GM11168 (cell line): ENCODE data around the gene ATP6V1G3.
"Not testable (repeated sequence)": the region's sequence is repeated elsewhere in the genome, so short reads cannot be mapped to it uniquely, and the experiment has no call there.

ENCODE experiments used
- in situ Hi-C: fragments of 300-500 bp; cut with MboI; formaldehyde crosslinking; loops from one replicate; pipeline ENCODE4 v1.12.0; 2022; ENCODE audit warnings: low sequenced_read_pairs; ENCODE audit not compliant: unreplicated experiment

ATP6V1G3 gene

DNA sequence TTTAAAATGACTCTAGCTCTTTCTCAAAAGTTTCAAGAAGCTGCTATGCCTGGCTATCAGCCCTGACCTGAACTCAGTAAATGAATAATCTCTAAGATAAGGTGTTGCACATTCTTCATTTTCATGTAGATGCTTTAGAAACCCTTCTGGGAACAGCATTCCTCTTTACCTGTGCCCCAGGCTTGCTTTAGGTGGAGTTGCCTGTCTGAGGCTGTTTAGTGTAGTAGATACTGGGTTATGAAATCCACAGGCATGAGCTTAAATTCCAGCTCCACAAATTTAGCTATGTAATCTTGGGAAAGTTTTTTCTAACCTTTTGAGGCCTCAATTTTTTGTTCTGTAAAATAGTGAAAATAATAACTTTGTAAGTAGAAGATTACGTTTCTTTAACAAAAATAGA, 41.6 kb downstream of the ATP6V1G3 start:
- in situ Hi-C loops, result no loop called here

DNA sequence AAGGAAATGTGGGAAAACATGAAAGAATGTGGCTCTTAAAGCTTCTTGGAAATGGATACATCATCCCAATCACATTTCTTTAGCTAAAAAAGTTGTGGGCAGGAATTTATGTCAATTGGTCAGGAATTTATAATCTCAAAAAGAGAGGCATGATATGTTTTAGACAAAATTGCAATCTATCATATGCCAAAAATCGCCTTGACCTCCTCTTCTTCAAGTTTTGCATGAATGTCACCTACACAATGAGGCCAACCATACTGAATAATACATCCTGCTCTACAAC, 42.4 kb downstream of the ATP6V1G3 start:
- in situ Hi-C loops, result no loop called here

DNA sequence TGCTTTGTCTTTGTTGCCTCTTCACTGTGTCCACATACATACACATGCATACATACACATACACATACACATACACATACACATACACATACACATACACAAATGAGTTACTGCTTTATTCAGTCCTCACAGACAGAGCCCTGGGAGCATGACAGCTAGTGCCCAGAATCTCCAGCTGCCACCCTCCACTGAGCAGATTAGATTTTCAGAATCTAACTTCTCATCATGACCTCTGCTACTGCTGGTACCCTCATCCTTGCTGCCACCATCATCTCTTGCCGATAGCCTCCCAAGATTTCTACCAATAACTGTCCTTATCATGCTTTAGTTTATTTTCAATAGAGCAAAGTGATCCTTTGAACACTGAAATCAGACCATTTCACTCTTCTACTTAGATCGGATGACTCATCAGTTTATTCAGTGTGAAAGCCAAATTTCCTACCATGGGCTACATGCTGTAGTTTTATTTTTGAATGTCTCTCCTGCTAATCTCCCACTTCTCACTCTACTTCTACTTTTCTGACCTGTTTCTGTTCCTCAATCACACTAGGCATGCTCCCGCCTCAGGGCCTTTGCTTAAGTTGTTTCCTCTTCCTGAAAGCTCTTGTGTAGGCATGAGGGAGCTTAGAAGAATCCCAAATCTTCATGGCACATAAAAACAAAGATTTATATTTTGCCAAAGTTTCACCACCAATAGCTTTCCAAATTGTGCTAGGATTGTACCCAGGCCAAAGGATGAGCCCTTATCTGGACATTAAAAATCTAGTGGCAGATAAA, 43.0 kb downstream of the ATP6V1G3 start:
- in situ Hi-C loops, result no loop called here

DNA sequence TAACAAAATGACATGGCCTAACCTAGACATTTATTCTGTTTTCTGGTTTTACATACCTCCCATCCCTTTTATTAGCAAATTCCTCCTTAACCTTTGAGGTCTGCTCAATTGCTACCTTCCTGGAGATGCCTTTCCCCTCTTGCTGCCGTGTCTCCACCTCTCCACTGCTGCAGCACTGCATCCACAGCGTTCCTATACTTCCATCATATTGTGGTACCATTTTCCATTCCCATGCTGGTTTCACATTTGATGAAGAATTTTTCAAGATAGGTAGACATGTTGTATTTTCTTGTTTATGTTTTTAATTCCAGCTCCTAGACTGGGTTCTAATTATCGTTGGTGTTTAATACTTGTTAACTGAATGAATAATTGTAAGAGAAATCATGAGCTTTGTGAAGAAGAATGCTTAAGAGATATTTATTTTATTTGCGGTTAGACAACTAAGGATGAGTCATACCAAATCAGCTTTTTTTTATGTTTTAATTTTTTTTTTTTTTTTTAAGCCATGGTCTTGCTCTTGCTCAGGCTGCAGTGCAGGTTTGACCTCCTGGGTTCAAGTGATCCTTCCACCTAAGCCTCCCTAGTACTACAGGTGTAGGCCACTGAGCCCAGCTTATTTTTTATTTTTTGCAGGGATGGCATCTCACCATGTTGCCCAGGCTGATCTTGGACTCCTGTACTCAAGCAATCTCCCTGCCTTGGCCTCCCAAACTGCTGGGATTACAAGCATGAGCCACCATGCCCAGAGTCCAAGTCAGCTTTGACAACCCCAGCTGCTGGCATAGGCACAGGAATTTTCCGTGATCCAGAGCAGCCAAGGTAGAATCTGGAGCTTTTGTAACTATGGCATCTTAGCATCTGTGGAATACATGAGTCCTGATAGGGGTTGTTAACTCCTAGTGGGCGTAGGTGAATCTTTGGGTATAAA, 44.0 kb downstream of the ATP6V1G3 start:
- in situ Hi-C loops, result no loop called here

DNA sequence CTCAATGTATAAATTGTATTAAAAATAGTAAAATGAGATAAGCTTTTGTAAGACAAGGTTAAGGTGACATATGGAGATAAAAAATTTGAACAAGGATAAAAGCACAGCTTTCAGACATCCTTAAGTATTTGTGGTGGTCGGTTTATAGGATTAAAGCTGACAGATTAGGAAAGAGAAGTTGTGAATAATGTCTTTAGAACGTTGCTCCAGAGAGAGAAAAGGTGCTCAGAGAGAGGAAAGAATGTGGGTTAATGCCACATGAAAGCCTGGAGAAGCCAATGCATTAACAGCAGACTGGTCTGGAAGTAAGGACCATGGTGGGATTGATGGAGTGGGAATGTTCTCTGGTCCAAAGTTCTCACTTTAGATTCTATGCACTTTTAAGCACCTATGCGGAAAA, 44.8 kb downstream of the ATP6V1G3 start:
- in situ Hi-C loops, result no loop called here

DNA sequence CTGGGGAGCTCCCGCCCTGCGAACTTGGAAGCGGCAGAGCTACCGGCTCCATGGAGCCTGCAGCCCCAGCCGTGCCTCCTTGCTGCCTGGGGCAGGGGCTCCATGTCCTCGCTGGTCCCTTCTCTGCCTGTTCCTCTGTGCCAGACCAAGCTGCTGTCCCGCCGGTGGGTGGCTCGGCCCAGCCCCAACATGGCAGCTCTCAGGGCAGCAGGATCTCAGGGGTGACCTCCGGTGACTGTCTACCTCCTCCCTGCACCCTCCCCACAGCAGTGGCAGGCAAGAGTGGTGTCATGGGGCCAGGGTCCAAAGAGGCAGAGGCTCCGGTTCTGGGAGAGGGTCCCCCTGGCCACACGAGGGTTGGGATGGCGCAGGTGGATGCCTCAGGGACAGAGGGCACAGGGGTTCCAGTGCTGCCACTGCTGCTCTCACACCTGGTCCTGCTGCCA, 45.8 kb downstream of the ATP6V1G3 start:
- in situ Hi-C loops, result no loop called here

DNA sequence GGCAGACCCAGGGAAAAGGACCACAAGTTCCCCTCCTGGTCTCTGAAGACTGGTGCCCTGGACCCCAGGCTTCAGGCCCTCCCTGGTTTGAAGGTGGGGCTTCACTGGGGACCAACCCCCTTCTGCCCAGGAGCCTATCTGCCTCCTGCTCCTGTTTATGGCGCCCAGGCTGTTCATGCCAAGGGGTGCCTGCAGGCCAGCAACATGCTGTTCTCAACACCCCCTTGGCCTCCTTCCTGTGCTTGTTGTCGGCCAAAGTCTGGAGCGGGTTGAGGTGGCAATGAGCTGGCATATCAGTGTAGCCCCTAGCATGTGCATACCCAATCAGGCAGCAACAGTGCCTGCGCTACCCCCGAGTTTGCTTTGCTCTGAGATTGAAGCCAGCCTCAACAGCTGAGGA, 46.3 kb downstream of the ATP6V1G3 start:
- in situ Hi-C loops, result no loop called here

DNA sequence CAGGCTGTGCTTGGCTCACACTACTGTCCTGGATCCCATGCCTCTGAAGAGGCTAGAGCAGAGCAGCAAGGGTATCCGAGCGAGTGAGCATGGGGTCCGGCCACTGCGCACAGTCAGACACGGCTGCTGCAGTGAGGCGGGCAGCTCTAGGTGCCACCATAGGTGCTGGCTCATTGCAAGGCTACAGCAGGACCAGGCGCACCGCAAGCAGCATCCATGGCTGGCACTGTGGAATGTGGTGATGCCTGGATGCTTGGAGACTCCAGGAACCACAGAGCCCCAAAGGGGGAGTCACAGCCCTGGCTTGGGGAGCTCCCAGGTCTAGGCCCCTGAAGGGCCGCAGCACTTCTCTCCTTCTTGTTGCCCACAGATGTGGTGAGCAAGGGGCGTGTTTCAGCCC, 47.2 kb downstream of the ATP6V1G3 start:
- in situ Hi-C loops, result no loop called here

DNA sequence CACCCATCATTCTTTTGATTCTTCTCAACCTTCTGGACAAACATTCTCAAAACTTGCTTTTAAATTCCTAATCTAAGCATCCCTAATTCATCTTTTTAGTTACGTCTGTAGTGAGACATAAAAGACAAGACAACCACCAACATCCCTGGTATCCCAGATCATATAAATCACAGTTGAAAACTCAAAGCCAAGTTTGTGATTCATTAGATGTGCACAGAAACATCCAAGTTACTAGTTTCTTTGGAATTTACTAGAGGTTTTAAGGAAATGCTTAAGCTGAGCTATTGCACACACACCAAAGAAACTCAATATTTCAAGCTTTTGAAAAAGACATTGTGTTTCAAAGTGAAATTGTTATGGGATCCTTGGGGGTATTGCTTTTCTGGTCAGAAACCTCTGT, 47.6 kb downstream of the ATP6V1G3 start:
- in situ Hi-C loops, result no loop called here

DNA sequence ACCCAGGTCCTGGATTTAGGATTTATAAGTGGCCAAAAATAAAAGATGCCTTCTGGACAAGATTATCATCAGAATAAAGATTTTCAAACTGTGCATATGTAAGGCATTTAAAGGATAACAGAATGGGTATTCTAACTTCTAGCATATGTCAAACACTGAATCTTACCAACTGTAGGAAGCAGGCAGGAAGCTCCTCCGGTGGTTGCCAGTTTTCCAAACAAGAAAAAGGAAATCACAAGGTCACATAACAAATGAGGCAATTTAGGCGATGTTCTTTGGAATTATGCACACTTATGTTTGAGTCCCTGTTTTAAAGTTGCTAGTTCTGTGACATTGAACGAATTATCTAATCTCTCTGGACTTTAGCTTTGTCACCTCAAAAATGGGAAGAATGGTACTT, 48.9 kb downstream of the ATP6V1G3 start:
- in situ Hi-C loops, result no loop called here

DNA sequence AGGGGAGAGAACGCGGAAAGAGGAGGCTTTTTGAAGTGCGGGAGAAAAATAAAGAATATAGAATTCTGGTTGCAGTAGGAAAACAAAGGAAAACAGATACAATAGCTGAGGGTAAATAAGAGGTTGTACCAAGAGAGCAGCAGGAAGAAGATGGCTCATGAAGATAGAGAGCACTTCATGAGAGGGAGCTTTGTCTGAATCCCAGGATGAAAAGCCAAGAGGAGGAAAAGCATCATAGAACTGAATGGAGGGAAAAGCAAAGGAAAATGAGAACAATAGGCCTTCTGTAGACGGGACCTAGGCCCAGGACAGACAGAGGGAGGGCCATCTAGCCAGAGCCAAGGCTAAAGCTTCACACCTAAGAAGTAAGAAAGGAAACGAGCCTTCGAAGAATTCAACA, 49.5 kb downstream of the ATP6V1G3 start:
- in situ Hi-C loops, result no loop called here

DNA sequence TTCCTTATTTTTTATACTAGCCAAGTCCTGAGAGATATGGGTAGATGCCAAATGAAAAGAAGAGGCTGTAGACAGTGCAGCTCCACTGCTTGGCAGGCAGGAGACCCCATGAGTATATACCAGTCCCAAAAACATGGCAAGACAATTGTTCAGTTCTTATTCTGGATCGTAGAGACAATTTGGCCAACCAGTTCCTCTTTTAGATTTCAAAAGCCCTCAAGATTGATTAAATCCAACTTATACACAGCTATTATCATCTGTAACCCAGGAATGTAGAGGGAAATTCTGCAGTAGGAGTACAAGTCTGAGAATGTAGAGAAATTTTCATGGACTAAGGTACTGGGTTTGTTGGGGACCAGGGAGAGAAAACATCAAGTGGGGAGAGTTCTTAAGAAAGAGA, 50.3 kb downstream of the ATP6V1G3 start:
- in situ Hi-C loops, result no loop called here

DNA sequence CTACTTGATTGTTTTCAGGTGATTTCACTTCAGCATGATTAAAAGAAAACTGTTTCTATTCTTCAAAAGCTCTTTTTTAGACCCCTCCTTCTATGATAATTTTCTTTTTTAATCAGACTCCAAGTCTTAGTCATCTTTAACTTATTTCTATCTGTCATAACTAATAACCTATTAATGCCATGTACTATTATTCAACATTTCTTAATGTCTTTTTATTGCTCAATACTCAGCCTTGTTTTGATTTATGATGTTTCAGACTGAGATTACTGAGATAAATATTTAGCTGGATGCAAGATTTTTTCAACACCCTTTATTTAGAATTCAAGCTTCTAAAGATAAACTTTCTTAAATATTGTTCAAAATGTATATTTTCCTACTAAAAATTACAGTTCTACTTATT, 53.6 kb downstream of the ATP6V1G3 start:
- in situ Hi-C loops, result no loop called here

DNA sequence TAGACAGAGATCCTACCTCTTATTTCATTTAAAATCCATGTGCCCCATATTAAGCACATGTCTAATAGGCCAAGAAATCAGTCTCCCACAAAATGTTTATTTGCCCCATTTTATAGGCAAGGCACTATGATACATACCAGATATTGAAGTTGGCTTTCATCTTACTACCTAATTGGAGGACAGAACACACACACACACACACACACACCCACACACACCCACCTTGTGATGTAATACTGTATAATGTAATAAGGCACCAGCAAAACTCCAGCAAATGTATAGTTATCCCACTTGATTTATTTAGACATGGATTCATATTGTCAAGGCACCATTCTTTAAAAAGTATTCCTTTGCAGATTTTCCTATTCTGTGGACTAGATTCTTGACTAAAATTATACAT, 56.8 kb downstream of the ATP6V1G3 start:
- in situ Hi-C loops, result no loop called here

DNA sequence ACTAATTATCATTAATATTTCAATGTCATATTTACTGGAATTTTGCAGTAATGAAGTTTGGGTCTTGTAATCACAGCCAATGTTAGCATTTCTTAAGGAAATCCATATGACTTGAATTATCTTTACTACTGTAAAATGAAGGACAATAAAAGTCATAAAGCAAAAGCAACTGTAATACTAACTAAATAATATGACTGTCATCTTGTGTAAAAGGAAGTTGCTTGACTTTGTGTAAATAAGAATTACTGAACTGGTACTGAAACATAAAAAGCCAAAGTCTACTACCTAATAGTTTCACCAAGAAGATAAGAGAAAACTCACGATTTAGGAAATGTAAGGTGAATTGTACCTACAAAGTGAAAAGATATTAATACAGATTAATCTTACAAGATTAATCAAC, 57.5 kb downstream of the ATP6V1G3 start:
- in situ Hi-C loops, result no loop called here

DNA sequence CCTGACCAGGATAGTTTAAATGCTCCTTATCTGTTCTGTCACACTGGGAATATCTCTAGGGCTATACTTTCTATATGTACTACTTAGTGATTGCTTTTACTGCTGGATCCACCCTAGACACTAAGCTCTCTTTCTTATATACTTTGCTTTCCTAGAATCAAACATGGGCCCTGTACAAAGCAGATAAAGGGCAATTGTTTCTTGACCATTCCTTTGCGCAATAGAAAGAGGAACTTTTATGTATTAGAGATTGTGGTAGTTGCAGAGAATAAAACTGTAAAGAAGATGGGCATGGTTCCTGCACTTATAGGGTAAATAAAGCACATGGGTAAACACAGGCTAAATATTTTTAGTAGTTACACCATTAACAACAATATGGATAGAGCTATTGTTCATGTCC, 58.8 kb downstream of the ATP6V1G3 start:
- in situ Hi-C loops, result no loop called here

DNA sequence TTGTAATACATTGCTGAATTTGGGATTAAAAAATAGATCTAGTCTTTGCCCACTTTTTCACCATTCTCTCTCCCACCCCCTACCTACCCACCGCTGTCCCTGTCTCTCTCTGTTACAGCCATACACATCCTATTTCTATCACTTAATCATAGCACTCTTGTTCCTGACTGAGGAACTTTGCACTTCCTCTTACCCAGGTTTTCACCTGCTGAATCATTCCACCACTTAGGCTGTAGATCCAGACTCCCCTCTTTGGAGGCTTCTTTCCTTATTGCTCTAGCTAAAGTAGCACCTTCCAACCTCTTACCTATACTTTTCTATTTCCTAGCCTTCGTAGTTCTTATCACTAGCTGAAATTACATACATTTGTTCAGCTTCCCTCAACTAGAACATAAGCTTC, 59.6 kb downstream of the ATP6V1G3 start:
- in situ Hi-C loops, result no loop called here

DNA sequence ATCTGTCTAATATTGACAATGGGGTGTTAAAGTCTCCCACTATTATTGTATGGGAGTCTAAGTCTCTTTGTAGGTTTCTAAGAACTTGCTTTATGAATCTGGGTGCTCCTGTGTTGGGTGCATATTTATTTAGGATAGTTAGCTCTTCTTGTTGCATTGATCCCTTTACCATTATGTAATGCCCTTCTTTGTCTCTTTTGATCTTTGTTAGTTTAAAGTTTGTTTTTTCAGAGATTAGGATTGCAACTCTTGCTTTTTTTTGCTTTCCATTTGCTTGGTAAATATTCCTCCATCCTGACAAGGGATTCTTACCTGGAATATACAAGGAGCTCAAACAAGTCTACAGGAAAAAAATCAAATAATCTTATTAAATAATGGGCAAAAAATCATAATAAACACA, 63.1 kb downstream of the ATP6V1G3 start:
- in situ Hi-C loops, result not testable (repeated sequence)
